K562 (cell line): ENCODE results near the gene MAGIX. TPM values are rescaled to one million over a fixed set of nuclear protein-coding genes. Genes with fewer than 3 reads are reported as not detected.

Source experiments
- BACH1 ChIP-seq: fragments of 200-800 bp; sonication (Bioruptor generic); IDR thresholded peaks from 2 replicates; pipeline ENCODE4 v1.6.1; 2016; ENCODE audit warnings: missing genetic modification characterization, missing compliant biosample characterization
- CBX1 ChIP-seq: sonication (generic); IDR thresholded peaks from 2 replicates; pipeline ENCODE4 v1.6.1; 2016; ENCODE audit warnings: antibody characterized with exemption, low read depth, mild to moderate bottlenecking
- KLF16 ChIP-seq: IDR thresholded peaks from 2 replicates; pipeline ENCODE4 v1.6.1; 2016; ENCODE audit warnings: antibody characterized with exemption
- NR1H2 ChIP-seq: sonication (generic); formaldehyde crosslinking; IDR thresholded peaks from 2 replicates; pipeline ENCODE4 v1.4.0; 2020; ENCODE audit warnings: mild to moderate bottlenecking, missing genetic modification reagents
- PURB ChIP-seq: sonication (generic); formaldehyde crosslinking; IDR thresholded peaks from 2 replicates; pipeline ENCODE4 v1.9.0; 2021; ENCODE audit warnings: low read depth, mild to moderate bottlenecking, missing genetic modification reagents
- SIN3A ChIP-seq, 2 experiments: fragments of 150-350 bp in 1 of 2; IDR thresholded peaks; 2 replicates each; pipeline ENCODE4 v1.6.1; 2011 to 2016; ENCODE audit warnings: borderline replicate concordance in 2 of 2, low read depth in 2 of 2, low read length in 2 of 2, mild to moderate bottlenecking in 2 of 2, moderate library complexity in 2 of 2; ENCODE audit not compliant: control insufficient read depth in 1 of 2
- TEAD2 ChIP-seq: fragments of 450-650 bp; IDR thresholded peaks from 2 replicates; pipeline ENCODE4 v1.6.1; 2016; ENCODE audit warnings: missing genetic modification characterization, control low read depth, missing compliant biosample characterization
- ZNF445 ChIP-seq: fragments of 250-450 bp; sonication (Bioruptor Pico); IDR thresholded peaks from 2 replicates; pipeline ENCODE4 v1.4.0; 2020; ENCODE audit warnings: low read depth, mild to moderate bottlenecking, moderate library complexity
- polyA plus RNA-seq, 8 experiments: library from polyadenylated mRNA; depleted of rRNA in 4 of 8; stranded (reverse) in 5 of 8; unstranded in 3 of 8; fragments of >200 nt; fragmentation: Nextera tagmentation in 2 of 8; fragmentation: Illumina TruSeq in 1 of 8; extraction: Ambion mirVana in 2 of 8; extraction: Trizol in 1 of 8; gene quantifications; 2 replicates each; pipeline versions ENCODE4 v1.2.1 to v1.2.3, GENCODE V29; 2011 to 2014; ENCODE audit warnings: inconsistent platforms in 1 of 8, missing spikeins in 1 of 8
- total RNA-seq, 7 experiments: library from RNA; depleted of rRNA in 6 of 7; stranded (reverse); fragments of >200 nt in 6 of 7; fragmentation: Illumina TruSeq in 2 of 7; extraction: Trizol in 2 of 7; gene quantifications; 2 replicates each; pipeline versions ENCODE4 v1.2.1 to v1.2.3, GENCODE V29; 2011 to 2021; ENCODE audit warnings: low replicate concordance in 1 of 7
- TF ChIP-seq, protein P1 (sequence below): fragments of 200-800 bp; sonication (Bioruptor generic); IDR thresholded peaks from 2 replicates; pipeline ENCODE4 v1.6.1; 2016; ENCODE audit warnings: missing genetic modification characterization, missing compliant biosample characterization
- TF ChIP-seq, protein P2 (sequence below): sonication (generic); formaldehyde crosslinking; IDR thresholded peaks from 2 replicates; pipeline ENCODE4 v1.8.1; 2023; ENCODE audit warnings: mild to moderate bottlenecking, missing genetic modification reagents
- TF ChIP-seq, protein P3 (sequence below), 3 experiments: IDR thresholded peaks in 2 of 3; conservative IDR thresholded peaks in 1 of 3; 2 replicates each; pipeline ENCODE4 v1.5.1; 2011 to 2012; ENCODE audit warnings: low read length in 3 of 3, mild to moderate bottlenecking in 3 of 3, control low read depth in 2 of 3, improper control_type of control experiment in 1 of 3, inconsistent platforms in 1 of 3, low read depth in 1 of 3, mixed read lengths in 1 of 3, moderate library complexity in 1 of 3; ENCODE audit not compliant: insufficient read depth in 2 of 3
- TF ChIP-seq, protein P4 (sequence below): fragments of 450-650 bp; IDR thresholded peaks from 2 replicates; pipeline ENCODE4 v1.6.1; 2016; ENCODE audit warnings: borderline replicate concordance
- TF ChIP-seq, protein P5 (sequence below): IDR thresholded peaks from 2 replicates; pipeline ENCODE4 v1.6.1; 2012; ENCODE audit warnings: low read depth, low read length, improper control_type of control experiment, borderline replicate concordance

Gene MAGIX
- total and polyA plus RNA-seq, 9 of the 15 experiments (the other 6 are each of a cell fraction or from before 2014, with no cell fraction given), result 0.08 to 3.5 (median 0.47) TPM

DNA sequence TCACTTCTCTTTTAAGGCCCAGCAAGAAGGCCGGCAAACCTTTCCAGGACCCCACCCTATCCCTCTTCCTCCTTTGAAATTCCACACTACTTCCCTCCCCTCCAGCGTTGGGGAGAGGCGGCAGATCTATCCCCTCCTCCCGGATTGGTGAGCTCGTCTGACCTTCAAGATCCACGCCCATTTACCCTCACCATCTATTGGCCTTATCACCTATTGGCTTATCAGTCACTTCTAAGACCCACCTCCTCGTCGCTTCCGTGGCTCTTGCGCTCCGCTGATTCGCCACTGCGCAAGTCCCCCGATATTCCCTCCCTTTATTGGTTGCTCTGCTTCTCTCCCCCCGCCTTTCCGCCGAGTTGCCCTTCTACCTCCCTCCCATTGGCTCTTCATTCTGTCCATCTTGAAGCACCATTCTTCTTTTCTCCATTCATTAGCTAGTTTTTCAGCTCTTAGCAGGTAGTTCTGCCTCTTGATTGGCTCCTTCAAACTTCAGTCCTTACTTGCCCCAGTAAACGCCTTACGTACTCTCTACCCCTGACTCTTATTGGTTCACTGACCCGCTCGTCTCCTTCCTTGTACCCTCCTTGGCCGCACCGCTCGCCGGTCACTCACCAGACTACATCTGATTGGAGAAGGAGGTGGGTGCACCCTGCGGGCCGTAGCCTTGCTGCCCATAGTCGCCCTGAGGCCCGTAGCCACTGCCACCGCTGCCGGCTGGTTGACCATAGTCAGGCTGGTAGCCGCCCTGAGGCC, 28.4 kb downstream of the MAGIX start (continued):
- TF ChIP-seq, protein P1, sequence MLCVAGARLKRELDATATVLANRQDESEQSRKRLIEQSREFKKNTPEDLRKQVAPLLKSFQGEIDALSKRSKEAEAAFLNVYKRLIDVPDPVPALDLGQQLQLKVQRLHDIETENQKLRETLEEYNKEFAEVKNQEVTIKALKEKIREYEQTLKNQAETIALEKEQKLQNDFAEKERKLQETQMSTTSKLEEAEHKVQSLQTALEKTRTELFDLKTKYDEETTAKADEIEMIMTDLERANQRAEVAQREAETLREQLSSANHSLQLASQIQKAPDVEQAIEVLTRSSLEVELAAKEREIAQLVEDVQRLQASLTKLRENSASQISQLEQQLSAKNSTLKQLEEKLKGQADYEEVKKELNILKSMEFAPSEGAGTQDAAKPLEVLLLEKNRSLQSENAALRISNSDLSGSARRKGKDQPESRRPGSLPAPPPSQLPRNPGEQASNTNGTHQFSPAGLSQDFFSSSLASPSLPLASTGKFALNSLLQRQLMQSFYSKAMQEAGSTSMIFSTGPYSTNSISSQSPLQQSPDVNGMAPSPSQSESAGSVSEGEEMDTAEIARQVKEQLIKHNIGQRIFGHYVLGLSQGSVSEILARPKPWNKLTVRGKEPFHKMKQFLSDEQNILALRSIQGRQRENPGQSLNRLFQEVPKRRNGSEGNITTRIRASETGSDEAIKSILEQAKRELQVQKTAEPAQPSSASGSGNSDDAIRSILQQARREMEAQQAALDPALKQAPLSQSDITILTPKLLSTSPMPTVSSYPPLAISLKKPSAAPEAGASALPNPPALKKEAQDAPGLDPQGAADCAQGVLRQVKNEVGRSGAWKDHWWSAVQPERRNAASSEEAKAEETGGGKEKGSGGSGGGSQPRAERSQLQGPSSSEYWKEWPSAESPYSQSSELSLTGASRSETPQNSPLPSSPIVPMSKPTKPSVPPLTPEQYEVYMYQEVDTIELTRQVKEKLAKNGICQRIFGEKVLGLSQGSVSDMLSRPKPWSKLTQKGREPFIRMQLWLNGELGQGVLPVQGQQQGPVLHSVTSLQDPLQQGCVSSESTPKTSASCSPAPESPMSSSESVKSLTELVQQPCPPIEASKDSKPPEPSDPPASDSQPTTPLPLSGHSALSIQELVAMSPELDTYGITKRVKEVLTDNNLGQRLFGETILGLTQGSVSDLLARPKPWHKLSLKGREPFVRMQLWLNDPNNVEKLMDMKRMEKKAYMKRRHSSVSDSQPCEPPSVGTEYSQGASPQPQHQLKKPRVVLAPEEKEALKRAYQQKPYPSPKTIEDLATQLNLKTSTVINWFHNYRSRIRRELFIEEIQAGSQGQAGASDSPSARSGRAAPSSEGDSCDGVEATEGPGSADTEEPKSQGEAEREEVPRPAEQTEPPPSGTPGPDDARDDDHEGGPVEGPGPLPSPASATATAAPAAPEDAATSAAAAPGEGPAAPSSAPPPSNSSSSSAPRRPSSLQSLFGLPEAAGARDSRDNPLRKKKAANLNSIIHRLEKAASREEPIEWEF (CRISPR knock-in tag), result no peak
- TF ChIP-seq, protein P2, sequence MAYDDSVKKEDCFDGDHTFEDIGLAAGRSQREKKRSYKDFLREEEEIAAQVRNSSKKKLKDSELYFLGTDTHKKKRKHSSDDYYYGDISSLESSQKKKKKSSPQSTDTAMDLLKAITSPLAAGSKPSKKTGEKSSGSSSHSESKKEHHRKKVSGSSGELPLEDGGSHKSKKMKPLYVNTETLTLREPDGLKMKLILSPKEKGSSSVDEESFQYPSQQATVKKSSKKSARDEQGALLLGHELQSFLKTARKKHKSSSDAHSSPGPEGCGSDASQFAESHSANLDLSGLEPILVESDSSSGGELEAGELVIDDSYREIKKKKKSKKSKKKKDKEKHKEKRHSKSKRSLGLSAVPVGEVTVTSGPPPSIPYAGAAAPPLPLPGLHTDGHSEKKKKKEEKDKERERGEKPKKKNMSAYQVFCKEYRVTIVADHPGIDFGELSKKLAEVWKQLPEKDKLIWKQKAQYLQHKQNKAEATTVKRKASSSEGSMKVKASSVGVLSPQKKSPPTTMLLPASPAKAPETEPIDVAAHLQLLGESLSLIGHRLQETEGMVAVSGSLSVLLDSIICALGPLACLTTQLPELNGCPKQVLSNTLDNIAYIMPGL (CRISPR knock-in tag), result no peak
- TF ChIP-seq PURB (CRISPR knock-in tag) (no peak), ZNF445 (CRISPR knock-in tag) (no peak), CBX1 (no peak), SIN3A (IDR thresholded peaks at IDR 0.05; ENCODE audit: borderline replicate concordance in 2 of 2, control insufficient read depth in 1 of 2, low read depth in 2 of 2, low read length in 2 of 2) (no peak), KLF16 (no peak), BACH1 (tag) (no peak), TEAD2 (tag) (no peak), NR1H2 (no peak)
- TF ChIP-seq, protein P3, sequence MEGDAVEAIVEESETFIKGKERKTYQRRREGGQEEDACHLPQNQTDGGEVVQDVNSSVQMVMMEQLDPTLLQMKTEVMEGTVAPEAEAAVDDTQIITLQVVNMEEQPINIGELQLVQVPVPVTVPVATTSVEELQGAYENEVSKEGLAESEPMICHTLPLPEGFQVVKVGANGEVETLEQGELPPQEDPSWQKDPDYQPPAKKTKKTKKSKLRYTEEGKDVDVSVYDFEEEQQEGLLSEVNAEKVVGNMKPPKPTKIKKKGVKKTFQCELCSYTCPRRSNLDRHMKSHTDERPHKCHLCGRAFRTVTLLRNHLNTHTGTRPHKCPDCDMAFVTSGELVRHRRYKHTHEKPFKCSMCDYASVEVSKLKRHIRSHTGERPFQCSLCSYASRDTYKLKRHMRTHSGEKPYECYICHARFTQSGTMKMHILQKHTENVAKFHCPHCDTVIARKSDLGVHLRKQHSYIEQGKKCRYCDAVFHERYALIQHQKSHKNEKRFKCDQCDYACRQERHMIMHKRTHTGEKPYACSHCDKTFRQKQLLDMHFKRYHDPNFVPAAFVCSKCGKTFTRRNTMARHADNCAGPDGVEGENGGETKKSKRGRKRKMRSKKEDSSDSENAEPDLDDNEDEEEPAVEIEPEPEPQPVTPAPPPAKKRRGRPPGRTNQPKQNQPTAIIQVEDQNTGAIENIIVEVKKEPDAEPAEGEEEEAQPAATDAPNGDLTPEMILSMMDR (IDR thresholded peaks at IDR 0.05 in 2 of 3, conservative IDR thresholded peaks at IDR 0.05 in 1 of 3; ENCODE audit: insufficient read depth in 2 of 3, low read depth in 1 of 3, low read length in 3 of 3), result no peak; a peak in 1 of 6 replicates
- TF ChIP-seq, protein P4, sequence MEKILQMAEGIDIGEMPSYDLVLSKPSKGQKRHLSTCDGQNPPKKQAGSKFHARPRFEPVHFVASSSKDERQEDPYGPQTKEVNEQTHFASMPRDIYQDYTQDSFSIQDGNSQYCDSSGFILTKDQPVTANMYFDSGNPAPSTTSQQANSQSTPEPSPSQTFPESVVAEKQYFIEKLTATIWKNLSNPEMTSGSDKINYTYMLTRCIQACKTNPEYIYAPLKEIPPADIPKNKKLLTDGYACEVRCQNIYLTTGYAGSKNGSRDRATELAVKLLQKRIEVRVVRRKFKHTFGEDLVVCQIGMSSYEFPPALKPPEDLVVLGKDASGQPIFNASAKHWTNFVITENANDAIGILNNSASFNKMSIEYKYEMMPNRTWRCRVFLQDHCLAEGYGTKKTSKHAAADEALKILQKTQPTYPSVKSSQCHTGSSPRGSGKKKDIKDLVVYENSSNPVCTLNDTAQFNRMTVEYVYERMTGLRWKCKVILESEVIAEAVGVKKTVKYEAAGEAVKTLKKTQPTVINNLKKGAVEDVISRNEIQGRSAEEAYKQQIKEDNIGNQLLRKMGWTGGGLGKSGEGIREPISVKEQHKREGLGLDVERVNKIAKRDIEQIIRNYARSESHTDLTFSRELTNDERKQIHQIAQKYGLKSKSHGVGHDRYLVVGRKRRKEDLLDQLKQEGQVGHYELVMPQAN, result no peak
- TF ChIP-seq, protein P5, sequence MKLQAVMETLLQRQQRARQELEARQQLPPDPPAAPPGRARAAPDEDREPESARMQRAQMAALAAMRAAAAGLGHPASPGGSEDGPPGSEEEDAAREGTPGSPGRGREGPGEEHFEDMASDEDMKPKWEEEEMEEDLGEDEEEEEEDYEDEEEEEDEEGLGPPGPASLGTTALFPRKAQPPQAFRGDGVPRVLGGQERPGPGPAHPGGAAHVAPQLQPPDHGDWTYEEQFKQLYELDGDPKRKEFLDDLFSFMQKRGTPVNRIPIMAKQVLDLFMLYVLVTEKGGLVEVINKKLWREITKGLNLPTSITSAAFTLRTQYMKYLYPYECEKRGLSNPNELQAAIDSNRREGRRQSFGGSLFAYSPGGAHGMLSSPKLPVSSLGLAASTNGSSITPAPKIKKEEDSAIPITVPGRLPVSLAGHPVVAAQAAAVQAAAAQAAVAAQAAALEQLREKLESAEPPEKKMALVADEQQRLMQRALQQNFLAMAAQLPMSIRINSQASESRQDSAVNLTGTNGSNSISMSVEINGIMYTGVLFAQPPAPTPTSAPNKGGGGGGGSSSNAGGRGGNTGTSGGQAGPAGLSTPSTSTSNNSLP, result peak; percentile 95
